Myocyte (in vitro differentiated cells): ENCODE data around the gene C6orf163. TPM values are rescaled to one million over a fixed set of nuclear protein-coding genes. Genes with fewer than 3 reads are reported as not detected.

Experiments used
- DNase-seq: peaks from one replicate; pipeline ENCODE4 v3.0.0-alpha.2; 2012; ENCODE audit warnings: low read depth
- total RNA-seq: library from RNA; depleted of rRNA; stranded (reverse); fragments of >200 nt; gene quantifications from 2 replicates; pipeline ENCODE4 v1.2.3, GENCODE V29; 2014

Gene C6orf163
- total RNA-seq, 1 donor from 2014 or later = 0.75 TPM

GRCh38 chr6:87408721-87409155 is 64.1 kb downstream of the C6orf163 start:
- no peak for DNase-seq

Other genes with a start within 250 kb of the C6orf163 start
- gene CGA, start 249.7 kb upstream of the C6orf163 start, total RNA-seq = not detected in 2 replicates
- 17.2 and 21.5 TPM in 2 replicates for gene ZNF292, start 189.2 kb upstream of the C6orf163 start, total RNA-seq
- 4.6 and 5.2 TPM in 2 replicates for gene SMIM8, start 22.2 kb upstream of the C6orf163 start, total RNA-seq
- gene GJB7, start 15.5 kb upstream of the C6orf163 start, total RNA-seq = not detected in 2 replicates
- gene CFAP206, start 63.2 kb downstream of the C6orf163 start, total RNA-seq = not detected in 2 replicates
- 10.9 and 16.7 TPM in 2 replicates for gene SLC35A1, start 128.2 kb downstream of the C6orf163 start, total RNA-seq
- 28.7 and 31.2 TPM in 2 replicates for gene RARS2, start 245.2 kb downstream of the C6orf163 start, total RNA-seq
- gene ORC3, start 245.3 kb downstream of the C6orf163 start, total RNA-seq = 29.8 and 31.4 TPM in 2 replicates